Eye (tissue), 1 donor: ENCODE results near the gene COL4A1.

Source experiments
- DNase-seq: peaks from one replicate; pipeline ENCODE4 v3.0.0-alpha.2; 2015

COL4A1 gene

GRCh38 chr13:110107568-110108347, 199.2 kb downstream of the COL4A1 start:
- no peak for DNase-seq

GRCh38 chr13:110106726-110107125, 200.2 kb downstream of the COL4A1 start:
- DNase-seq: no peak

- no peak for DNase-seq
Measured at GRCh38 chr13:110105136-110105535, 201.8 kb downstream of the COL4A1 start.

- DNase-seq: no peak
Measured at GRCh38 chr13:110103534-110103933, 203.4 kb downstream of the COL4A1 start.

GRCh38 chr13:110103026-110103425, 203.9 kb downstream of the COL4A1 start:
- DNase-seq: no peak

- DNase-seq: no peak
Measured at GRCh38 chr13:110102053-110102452, 204.9 kb downstream of the COL4A1 start.

GRCh38 chr13:110099922-110100321, 207.0 kb downstream of the COL4A1 start:
- no peak for DNase-seq
